ENCODE data around the gene OSER1.

Gene OSER1

DNA sequence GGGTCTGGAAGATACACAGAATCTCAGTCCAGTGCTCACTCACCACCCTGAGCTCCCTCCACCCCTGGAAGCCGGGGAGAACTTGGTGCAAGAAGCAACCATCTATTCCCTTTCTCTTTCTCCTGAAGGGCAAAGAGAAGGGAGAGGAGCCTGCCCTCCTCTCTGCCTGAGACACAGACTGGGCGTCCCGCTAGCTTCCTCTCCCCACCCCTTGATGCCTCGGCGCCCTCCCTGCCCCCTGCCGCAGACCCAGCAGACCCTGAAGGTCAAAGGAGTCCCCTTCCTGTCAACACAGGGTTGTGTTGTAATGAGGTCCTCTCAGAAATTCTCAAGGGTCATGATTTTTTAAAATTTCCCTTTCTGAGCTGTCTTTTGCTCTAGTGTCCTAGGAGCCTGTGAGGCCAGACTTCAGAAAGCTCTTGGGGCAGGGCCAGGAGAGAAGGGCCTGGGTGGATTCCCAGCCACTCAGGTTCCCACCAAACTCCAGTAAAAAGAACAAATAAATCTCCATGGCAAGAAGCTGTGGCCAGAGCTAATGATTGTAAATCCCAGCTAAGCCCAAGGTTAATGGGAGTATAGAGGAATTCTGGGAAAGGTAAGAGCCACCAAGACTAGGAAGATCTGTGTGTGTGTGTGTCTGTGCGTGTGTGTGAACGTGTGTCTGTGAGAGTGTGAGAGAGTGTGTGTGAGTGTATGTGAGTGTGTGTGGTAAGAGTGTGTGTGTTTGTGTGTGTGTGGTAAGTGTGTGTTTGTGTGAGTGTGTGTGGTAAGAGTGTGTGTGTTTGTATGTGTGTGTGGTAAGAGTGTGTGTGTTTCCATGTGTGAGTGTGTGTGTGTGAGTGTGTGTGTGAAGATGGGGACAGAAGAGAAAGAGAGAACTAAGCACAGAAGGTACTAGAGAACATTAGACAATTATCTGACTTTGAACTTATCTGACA is 22.5 kb downstream of the OSER1 start:
- Histone ChIP-seq H3K4me1 (ENCODE audit: control insufficient read depth, low read length) (peaks cover 13% of the 10 kb centered on the region), H3K4me2 (ENCODE audit: low read length) (peak overlapping the region; percentile 61), H3K9me2 (replicated peaks; ENCODE audit: control insufficient read depth, low read length) (no peaks in the 10 kb centered on the region), H3K27ac (ENCODE audit: low read depth, low read length) (no peak overlapping the region), H3K27me3 (ENCODE audit: control insufficient read depth, low read length) (peaks cover 28% of the 10 kb centered on the region), H3F3A (ENCODE audit: control insufficient read depth, insufficient read depth) (no peaks in the 10 kb centered on the region), H3K36me3 (ENCODE audit: control insufficient read depth, low read length) (no peaks in the 10 kb centered on the region), H4K20me1 (ENCODE audit: control insufficient read depth, insufficient read depth, low read depth, low read length) (no peaks in the 10 kb centered on the region), H3K4me3 (ENCODE audit: low read length) (peak overlapping the region; percentile 33), H3K9me3 (ENCODE audit: control insufficient read depth, insufficient read depth, low read length) (no peaks in the 10 kb centered on the region), H3K79me2 (ENCODE audit: control insufficient read depth, low read length) (no peaks in the 10 kb centered on the region)
- no peak for TF ChIP-seq EZH2phosphoT487 (IDR thresholded peaks at IDR 0.05; ENCODE audit: borderline replicate concordance, low read length)
- TF ChIP-seq, protein P1, sequence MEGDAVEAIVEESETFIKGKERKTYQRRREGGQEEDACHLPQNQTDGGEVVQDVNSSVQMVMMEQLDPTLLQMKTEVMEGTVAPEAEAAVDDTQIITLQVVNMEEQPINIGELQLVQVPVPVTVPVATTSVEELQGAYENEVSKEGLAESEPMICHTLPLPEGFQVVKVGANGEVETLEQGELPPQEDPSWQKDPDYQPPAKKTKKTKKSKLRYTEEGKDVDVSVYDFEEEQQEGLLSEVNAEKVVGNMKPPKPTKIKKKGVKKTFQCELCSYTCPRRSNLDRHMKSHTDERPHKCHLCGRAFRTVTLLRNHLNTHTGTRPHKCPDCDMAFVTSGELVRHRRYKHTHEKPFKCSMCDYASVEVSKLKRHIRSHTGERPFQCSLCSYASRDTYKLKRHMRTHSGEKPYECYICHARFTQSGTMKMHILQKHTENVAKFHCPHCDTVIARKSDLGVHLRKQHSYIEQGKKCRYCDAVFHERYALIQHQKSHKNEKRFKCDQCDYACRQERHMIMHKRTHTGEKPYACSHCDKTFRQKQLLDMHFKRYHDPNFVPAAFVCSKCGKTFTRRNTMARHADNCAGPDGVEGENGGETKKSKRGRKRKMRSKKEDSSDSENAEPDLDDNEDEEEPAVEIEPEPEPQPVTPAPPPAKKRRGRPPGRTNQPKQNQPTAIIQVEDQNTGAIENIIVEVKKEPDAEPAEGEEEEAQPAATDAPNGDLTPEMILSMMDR (IDR thresholded peaks at IDR 0.05; ENCODE audit: low read depth, low read length, poor library complexity, severe bottlenecking): no peak

DNA sequence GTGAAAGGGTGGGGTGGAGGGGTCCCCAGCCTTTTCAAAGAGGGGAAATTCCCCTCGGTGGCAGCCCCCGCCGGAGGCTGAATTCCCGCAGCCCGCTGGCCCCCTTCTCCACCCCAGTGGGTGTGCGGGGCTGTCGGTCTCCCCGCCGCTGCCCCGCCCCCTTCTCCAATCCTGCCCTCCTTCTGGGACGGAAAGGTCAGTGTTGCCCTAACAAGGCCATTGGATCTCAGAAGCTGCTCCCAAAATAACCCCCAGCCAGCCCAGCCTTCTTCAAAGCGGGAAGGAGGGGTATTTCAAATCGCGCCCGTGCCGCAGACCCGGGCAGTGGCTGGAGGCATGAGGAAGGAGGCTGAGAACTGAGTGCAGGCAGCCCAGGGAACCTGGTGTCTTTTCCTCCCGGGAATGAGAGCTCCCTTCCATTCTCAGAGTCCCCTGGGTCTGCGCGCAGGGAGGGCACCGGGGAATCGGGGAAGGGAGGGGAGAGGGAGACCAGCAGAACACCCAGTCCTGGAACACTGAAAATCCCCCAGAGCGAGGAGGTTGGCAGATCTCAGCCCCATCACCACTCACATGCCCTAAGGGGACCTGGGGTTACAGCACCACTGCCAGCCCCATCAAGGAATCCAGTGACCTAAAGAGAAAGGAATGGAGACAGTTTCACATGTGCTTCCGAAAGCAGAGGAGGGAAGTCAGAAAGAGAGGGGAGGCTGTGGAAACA is 23.4 kb downstream of the OSER1 start, which contains the start of gene JPH2:
TSS of gene JPH2 (minus strand) at position 135 of the 718 bp plus-strand sequence. CDS start 483 bp downstream, outside the sequence.
- H3K4me3 ChIP-seq (ENCODE audit: low read length): peak within 1 kb of the TSS; percentile 33
- no peaks in the 10 kb centered on the region for H3K9me3 ChIP-seq (ENCODE audit: control insufficient read depth, insufficient read depth, low read length)
- peak within 1 kb of the TSS; percentile 61 for H3K4me2 ChIP-seq (ENCODE audit: low read length)
- H3K79me2 ChIP-seq (ENCODE audit: control insufficient read depth, low read length): no peaks in the 10 kb centered on the region
- H3K4me1 ChIP-seq (ENCODE audit: control insufficient read depth, low read length): peaks cover 13% of the 10 kb centered on the region
- H3F3A ChIP-seq (ENCODE audit: control insufficient read depth, insufficient read depth): no peaks in the 10 kb centered on the region
- no peak within 1 kb of the TSS for H3K27ac ChIP-seq (ENCODE audit: low read depth, low read length)
- no peaks in the 10 kb centered on the region for H4K20me1 ChIP-seq (ENCODE audit: control insufficient read depth, insufficient read depth, low read depth, low read length)
- no peaks in the 10 kb centered on the region for H3K9me2 ChIP-seq (replicated peaks; ENCODE audit: control insufficient read depth, low read length)
- TF ChIP-seq EZH2phosphoT487 (IDR thresholded peaks at IDR 0.05; ENCODE audit: borderline replicate concordance, low read length): no peak
- TF ChIP-seq, protein P1 (IDR thresholded peaks at IDR 0.05; ENCODE audit: low read depth, low read length, poor library complexity, severe bottlenecking): no peak
- H3K36me3 ChIP-seq (ENCODE audit: control insufficient read depth, low read length): no peaks in the 10 kb centered on the region
- H3K27me3 ChIP-seq (ENCODE audit: control insufficient read depth, low read length): peaks cover 28% of the 10 kb centered on the region

DNA sequence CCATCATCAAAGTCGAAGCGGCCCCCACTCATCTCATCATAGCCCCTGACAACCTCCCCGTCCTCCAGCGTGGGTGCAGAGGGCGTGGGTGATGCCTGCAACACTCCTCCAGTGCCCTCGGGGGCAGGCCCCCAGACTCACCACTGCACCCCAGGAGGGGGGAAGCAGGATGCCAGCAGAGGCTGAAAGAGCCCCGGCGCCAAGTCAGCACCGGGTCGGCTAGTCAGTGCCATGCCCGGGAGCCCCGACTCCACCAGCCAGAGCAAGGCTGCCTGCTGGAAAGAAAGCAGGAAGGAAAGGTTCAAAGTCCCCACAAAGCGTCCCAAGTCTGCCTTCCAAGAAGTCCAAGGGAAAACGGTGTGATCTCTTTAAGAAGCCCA is 23.9 kb downstream of the OSER1 start:
- Histone ChIP-seq H3K4me1 (ENCODE audit: control insufficient read depth, low read length) (peaks cover 13% of the 10 kb centered on the region), H3K36me3 (ENCODE audit: control insufficient read depth, low read length) (no peaks in the 10 kb centered on the region), H3F3A (ENCODE audit: control insufficient read depth, insufficient read depth) (no peaks in the 10 kb centered on the region), H3K79me2 (ENCODE audit: control insufficient read depth, low read length) (no peaks in the 10 kb centered on the region), H3K27ac (ENCODE audit: low read depth, low read length) (no peak overlapping the region), H3K4me3 (ENCODE audit: low read length) (no peak overlapping the region), H3K27me3 (ENCODE audit: control insufficient read depth, low read length) (peaks cover 28% of the 10 kb centered on the region), H3K4me2 (ENCODE audit: low read length) (no peak overlapping the region), H3K9me2 (replicated peaks; ENCODE audit: control insufficient read depth, low read length) (no peaks in the 10 kb centered on the region), H3K9me3 (ENCODE audit: control insufficient read depth, insufficient read depth, low read length) (no peaks in the 10 kb centered on the region), H4K20me1 (ENCODE audit: control insufficient read depth, insufficient read depth, low read depth, low read length) (no peaks in the 10 kb centered on the region)
- TF ChIP-seq, protein P1 (IDR thresholded peaks at IDR 0.05; ENCODE audit: low read depth, low read length, poor library complexity, severe bottlenecking): no peak
- no peak for TF ChIP-seq EZH2phosphoT487 (IDR thresholded peaks at IDR 0.05; ENCODE audit: borderline replicate concordance, low read length)
